Prostate gland (tissue), 2 donors: ENCODE measurements around the gene TBC1D22A. TPM values are rescaled to one million over a fixed set of nuclear protein-coding genes. Genes with fewer than 3 reads are reported as not detected.

ENCODE experiments used
- DNase-seq: peaks from one replicate; pipeline ENCODE4 v3.0.0-alpha.2; 2019; ENCODE audit warnings: low spot score
- H3K27ac ChIP-seq, 2 donors: fragments of 200-600 bp; sonication (generic); 2 replicates each; pipeline ENCODE4 v1.5.1; 2017 to 2019
- H3K27me3 ChIP-seq: fragments of 200-600 bp; sonication (generic); replicated peaks from 2 replicates; pipeline ENCODE4 v1.5.1; 2019; ENCODE audit not compliant: insufficient read depth
- H3K36me3 ChIP-seq, 2 donors: fragments of 200-600 bp; sonication (generic); 1 replicate in 1 of 2; 2 replicates in 1 of 2; pipeline versions ENCODE4 v1.5.1 to v1.8.1; 2017 to 2019
- H3K4me1 ChIP-seq: fragments of 200-600 bp; sonication (generic); replicated peaks from 2 replicates; pipeline ENCODE4 v1.5.1; 2019
- H3K4me3 ChIP-seq, 2 donors: fragments of 200-600 bp; sonication (generic); 2 replicates each; pipeline ENCODE4 v1.5.1; 2017 to 2019
- H3K9me3 ChIP-seq: fragments of 200-600 bp; sonication (generic); 2 replicates; pipeline ENCODE4 v1.5.1; 2017
- POLR2A ChIP-seq: fragments of 450-650 bp; IDR thresholded peaks from one replicate; pipeline ENCODE4 v1.6.1; 2016; ENCODE audit warnings: antibody characterized with exemption, mild to moderate bottlenecking
- POLR2AphosphoS5 ChIP-seq: sonication (generic); formaldehyde crosslinking; IDR thresholded peaks from one replicate; pipeline ENCODE4 v1.6.1; 2017; ENCODE audit warnings: antibody characterized with exemption
- WGBS: methylation state at CpG from one replicate; pipeline ENCODE4 v1.1.5; 2018; 5-methylcytosine and 5-hydroxymethylcytosine counted together
- intact Hi-C: fragments of 100-400 bp; cut with DNase I; formaldehyde crosslinking; loops from one replicate; pipeline ENCODE4 v1.14.2; 2022
- total RNA-seq, 2 donors: library from RNA; depleted of rRNA; stranded (reverse); fragments of >200 nt; gene quantifications; one replicate each; pipeline ENCODE4 v1.1.0, GENCODE V29; 2016
- TF ChIP-seq, protein P1 (sequence below), 4 experiments: fragments of 200-600 bp in 2 of 4; fragments of 450-650 bp in 2 of 4; sonication (generic) in 2 of 4; IDR thresholded peaks; 1 replicate in 3 of 4; 2 replicates in 1 of 4; pipeline ENCODE4 v1.5.1; 2016 to 2019; ENCODE audit warnings: antibody characterized with exemption in 4 of 4, mild to moderate bottlenecking in 2 of 4, moderate library complexity in 2 of 4

TBC1D22A gene
- total RNA-seq, 2 donors from 2014 or later: 16.0 to 30.7 TPM

- DNase-seq: no peak
- Histone ChIP-seq H3K4me1 (no peaks in the 10 kb centered on the region), H3K9me3 (no peaks in the 10 kb centered on the region), H3K4me3 (no peak overlapping the region), H3K27ac (no peak overlapping the region), H3K36me3 (no peaks in the 10 kb centered on the region), H3K27me3 (no peaks in the 10 kb centered on the region)
- no peak for TF ChIP-seq POLR2A
- TF ChIP-seq, protein P1, sequence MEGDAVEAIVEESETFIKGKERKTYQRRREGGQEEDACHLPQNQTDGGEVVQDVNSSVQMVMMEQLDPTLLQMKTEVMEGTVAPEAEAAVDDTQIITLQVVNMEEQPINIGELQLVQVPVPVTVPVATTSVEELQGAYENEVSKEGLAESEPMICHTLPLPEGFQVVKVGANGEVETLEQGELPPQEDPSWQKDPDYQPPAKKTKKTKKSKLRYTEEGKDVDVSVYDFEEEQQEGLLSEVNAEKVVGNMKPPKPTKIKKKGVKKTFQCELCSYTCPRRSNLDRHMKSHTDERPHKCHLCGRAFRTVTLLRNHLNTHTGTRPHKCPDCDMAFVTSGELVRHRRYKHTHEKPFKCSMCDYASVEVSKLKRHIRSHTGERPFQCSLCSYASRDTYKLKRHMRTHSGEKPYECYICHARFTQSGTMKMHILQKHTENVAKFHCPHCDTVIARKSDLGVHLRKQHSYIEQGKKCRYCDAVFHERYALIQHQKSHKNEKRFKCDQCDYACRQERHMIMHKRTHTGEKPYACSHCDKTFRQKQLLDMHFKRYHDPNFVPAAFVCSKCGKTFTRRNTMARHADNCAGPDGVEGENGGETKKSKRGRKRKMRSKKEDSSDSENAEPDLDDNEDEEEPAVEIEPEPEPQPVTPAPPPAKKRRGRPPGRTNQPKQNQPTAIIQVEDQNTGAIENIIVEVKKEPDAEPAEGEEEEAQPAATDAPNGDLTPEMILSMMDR (IDR thresholded peaks at IDR 0.05): no peak
- WGBS: 87% methylated on average over 22 of the region's 22 CpGs
- intact Hi-C loops: no loop called here
These were observed 180.6 kb downstream of the TBC1D22A start for GRCh38 chr22:46942799-46943785.

GRCh38 chr22:46945481-46945880 is 183.0 kb downstream of the TBC1D22A start:
- H3K9me3 ChIP-seq: no peaks in the 10 kb centered on the region
- intact Hi-C loops: no loop called here
- WGBS: 92% methylated on average over 7 of the region's 7 CpGs

DNA sequence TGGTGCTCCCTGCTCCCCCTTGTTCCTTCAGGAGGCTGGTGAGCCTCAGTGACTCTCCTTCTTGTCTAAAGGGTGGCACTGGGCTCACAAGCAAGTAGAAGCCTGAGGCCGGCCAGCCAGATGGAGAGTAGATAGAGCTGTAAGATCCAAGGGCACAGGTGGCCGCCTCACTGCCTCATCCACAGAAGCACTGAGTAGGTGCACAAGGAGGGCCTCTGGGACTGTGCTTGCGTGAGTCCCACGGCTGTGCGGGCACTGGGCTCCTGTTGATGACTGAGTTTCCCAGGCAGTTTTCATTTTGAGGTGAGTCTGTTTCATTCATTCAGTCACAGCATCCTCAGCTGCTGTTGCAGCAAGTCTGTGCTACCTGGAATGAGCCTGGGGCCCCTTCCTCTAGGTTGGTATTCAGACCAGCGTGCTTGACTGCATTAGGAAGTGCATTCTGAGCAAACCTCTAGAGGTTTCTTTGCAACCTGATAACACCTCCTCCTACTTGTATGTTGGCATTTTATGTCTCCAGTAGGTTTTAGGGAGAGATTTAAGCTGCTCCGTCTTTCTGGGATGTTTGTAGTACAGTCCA is 184.0 kb downstream of the TBC1D22A start:
- H3K9me3 ChIP-seq: no peaks in the 10 kb centered on the region
- TF ChIP-seq, protein P1 (IDR thresholded peaks at IDR 0.05): no peak
- TF ChIP-seq POLR2A (no peak), POLR2AphosphoS5 (no peak)
- intact Hi-C loops: no loop called here
- no peaks in the 10 kb centered on the region for H3K4me1 ChIP-seq
- no peak overlapping the region for H3K27ac ChIP-seq
- H3K4me3 ChIP-seq: no peak overlapping the region
- H3K27me3 ChIP-seq: no peaks in the 10 kb centered on the region
- whole genome bisulfite sequencing: 97% methylated on average over 7 of the region's 7 CpGs
- no peak for DNase-seq
- H3K36me3 ChIP-seq: no peaks in the 10 kb centered on the region

More at GRCh38 chr22:46945481-46945880, 183.0 kb downstream of the TBC1D22A start:
- DNase-seq: no peak
- no peak for TF ChIP-seq POLR2AphosphoS5
- Histone ChIP-seq H3K27me3 (no peaks in the 10 kb centered on the region), H3K4me3 (no peak overlapping the region), H3K27ac (no peak overlapping the region), H3K4me1 (no peaks in the 10 kb centered on the region), H3K36me3 (no peaks in the 10 kb centered on the region)

DNA sequence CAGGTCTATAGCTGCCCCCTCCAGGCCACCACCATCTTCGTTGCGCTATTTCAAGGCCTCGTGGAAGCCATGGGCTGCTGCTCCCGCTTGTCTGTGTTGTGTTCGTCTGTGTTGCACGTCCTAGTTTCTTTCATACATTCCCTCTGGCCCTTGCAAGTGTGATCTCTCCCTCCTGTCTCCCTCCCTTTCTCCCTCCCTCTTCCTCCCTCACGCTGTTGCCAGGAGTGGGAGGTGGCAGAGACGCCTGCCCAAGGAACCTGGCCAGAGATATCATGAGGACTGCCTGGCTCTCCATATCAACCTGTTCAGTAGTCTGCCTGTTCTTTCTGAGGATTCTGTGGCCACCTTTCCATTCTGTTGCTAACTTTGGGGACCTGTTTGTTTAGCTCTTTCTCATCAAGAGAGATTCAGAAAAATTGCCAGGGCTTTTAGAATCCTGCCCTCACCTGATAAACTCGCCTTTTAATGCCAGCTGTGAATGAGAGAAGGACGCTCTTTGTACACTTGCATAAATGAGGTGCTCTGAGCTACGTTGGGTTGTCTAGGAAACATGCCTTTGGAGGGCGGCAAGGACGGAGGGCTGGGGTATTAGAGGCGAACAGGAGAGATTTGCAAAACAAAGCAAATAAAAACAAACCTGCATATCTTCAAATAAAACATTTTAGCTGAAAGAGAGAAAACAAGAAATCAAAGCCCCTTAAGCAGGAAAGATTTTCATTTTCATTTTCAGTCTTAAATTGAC is 185.2 kb downstream of the TBC1D22A start:
- Histone ChIP-seq H3K36me3 (no peaks in the 10 kb centered on the region), H3K4me1 (no peaks in the 10 kb centered on the region), H3K4me3 (no peak overlapping the region), H3K27ac (no peak overlapping the region), H3K27me3 (no peaks in the 10 kb centered on the region), H3K9me3 (no peaks in the 10 kb centered on the region)
- intact Hi-C loops: no loop called here
- no peak for DNase-seq
- TF ChIP-seq POLR2A (no peak), POLR2AphosphoS5 (no peak)
- TF ChIP-seq, protein P1 (IDR thresholded peaks at IDR 0.05): no peak
- WGBS: 78% methylated on average over 14 of the region's 14 CpGs
